ENCODE measurements around the gene KAZN. TPM values are rescaled to one million over a fixed set of nuclear protein-coding genes. Genes with fewer than 3 reads are reported as not detected.
A peak's percentile ranks its signal among the peaks of the same experiment; 100 is the strongest.

The KAZN gene
- total and polyA plus RNA-seq, 2 donors from 2014 or later: 17.4 to 60.8 TPM

DNA sequence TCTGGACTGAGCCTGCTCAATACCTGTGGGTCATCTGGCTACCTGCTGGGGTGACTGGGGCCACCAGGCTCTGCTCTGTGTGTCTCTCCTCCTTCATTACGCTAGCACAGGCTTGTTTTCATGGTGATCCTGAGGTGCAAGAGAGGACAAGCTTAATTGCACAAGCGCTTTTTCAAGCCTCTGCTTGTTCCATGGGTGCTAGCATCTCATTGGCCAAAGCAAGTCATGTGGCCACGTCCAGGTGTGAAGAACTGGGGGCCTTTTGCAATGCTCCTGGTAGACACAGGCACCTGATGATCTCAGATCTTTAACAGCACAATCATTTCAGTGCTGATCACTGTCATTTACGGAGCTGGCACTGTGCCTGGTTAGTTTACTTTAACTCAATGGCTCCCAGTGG is 114.6 kb downstream of the KAZN start:
- Histone ChIP-seq H3K9ac (ENCODE audit: low read length in 3 of 3) (no peak overlapping the region), H3K27ac (ENCODE audit: low read depth in 2 of 2, low read length in 2 of 2) (no peak overlapping the region), H3K4me3 (ENCODE audit: low read length in 3 of 3) (no peak overlapping the region), H3K4me1 (ENCODE audit: control insufficient read depth in 2 of 3, insufficient read depth in 2 of 3, low read depth in 1 of 3, low read length in 3 of 3) (no peaks in the 10 kb centered on the region), H3K9me3 (ENCODE audit: control insufficient read depth in 2 of 3, insufficient read depth in 1 of 3, low read length in 3 of 3) (no peaks in the 10 kb centered on the region), H3K27me3 (ENCODE audit: control insufficient read depth, insufficient read depth, low read length) (no peaks in the 10 kb centered on the region), H3K36me3 (ENCODE audit: control insufficient read depth in 2 of 3, insufficient read depth in 3 of 3, low read length in 3 of 3) (no peaks in the 10 kb centered on the region)
- no peak for FAIRE-seq
- peak in 1 of 5 donors; percentile 18 for DNase-seq
- intact Hi-C loops (cut with DNase I): no loop called here
- TF ChIP-seq, protein P1, sequence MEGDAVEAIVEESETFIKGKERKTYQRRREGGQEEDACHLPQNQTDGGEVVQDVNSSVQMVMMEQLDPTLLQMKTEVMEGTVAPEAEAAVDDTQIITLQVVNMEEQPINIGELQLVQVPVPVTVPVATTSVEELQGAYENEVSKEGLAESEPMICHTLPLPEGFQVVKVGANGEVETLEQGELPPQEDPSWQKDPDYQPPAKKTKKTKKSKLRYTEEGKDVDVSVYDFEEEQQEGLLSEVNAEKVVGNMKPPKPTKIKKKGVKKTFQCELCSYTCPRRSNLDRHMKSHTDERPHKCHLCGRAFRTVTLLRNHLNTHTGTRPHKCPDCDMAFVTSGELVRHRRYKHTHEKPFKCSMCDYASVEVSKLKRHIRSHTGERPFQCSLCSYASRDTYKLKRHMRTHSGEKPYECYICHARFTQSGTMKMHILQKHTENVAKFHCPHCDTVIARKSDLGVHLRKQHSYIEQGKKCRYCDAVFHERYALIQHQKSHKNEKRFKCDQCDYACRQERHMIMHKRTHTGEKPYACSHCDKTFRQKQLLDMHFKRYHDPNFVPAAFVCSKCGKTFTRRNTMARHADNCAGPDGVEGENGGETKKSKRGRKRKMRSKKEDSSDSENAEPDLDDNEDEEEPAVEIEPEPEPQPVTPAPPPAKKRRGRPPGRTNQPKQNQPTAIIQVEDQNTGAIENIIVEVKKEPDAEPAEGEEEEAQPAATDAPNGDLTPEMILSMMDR (IDR thresholded peaks at IDR 0.05; ENCODE audit: borderline replicate concordance, extremely low read depth, insufficient read depth): no peak

DNA sequence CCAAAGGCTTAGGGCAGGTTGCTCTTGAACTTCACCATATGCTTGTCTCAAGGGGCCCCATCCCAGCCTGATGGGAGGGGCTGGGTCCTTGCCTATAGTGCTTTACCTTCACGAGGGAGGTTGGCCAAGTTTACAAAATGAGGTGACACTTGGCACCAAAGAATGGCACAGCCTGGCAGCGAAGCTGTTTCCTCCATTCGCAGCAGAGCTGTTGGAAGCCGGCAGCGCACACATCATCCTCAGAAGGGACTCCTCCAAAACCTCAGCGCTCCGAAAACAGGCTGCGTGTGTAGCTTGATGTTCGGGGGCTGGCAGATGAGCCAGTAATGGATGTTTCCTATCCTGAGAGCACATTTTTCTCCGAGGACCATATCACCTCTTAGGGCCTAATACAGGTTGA is 116.8 kb downstream of the KAZN start:
- Histone ChIP-seq H3K36me3 (ENCODE audit: control insufficient read depth in 2 of 3, insufficient read depth in 3 of 3, low read length in 3 of 3) (no peaks in the 10 kb centered on the region), H3K9ac (ENCODE audit: low read length in 3 of 3) (no peak overlapping the region), H3K4me1 (ENCODE audit: control insufficient read depth in 2 of 3, insufficient read depth in 2 of 3, low read depth in 1 of 3, low read length in 3 of 3) (no peaks in the 10 kb centered on the region), H3K27me3 (ENCODE audit: control insufficient read depth, insufficient read depth, low read length) (no peaks in the 10 kb centered on the region), H3K9me3 (ENCODE audit: control insufficient read depth in 2 of 3, insufficient read depth in 1 of 3, low read length in 3 of 3) (no peaks in the 10 kb centered on the region), H3K27ac (ENCODE audit: low read depth in 2 of 2, low read length in 2 of 2) (no peak overlapping the region), H3K4me3 (ENCODE audit: low read length in 3 of 3) (no peak overlapping the region)
- intact Hi-C loops (cut with DNase I): no loop called here
- DNase-seq (peak in 1 of 5 donors; percentile 43), FAIRE-seq (no peak)
- TF ChIP-seq, protein P1 (IDR thresholded peaks at IDR 0.05; ENCODE audit: borderline replicate concordance, extremely low read depth, insufficient read depth): no peak

DNA sequence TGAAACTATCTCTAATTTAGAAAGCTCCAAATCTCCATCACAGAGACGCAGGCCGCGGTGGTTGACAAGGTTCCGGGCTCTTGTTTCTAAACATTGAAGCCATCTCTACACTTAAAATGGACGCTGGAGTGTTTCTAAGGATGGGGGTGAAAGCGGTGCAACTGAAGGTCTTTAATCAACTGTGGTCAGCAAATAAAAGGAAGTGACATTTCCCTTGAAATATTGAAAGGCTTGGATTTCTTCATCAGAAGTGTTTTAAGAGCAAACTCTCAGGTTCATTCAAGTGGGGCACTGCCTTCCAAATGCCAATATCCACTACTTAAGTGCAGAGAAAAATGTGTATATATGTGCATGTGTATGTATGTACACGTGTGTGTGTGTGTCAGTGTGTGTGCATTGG is 117.3 kb downstream of the KAZN start:
- Histone ChIP-seq H3K9ac (ENCODE audit: low read length in 3 of 3) (no peak overlapping the region), H3K9me3 (ENCODE audit: control insufficient read depth in 2 of 3, insufficient read depth in 1 of 3, low read length in 3 of 3) (no peaks in the 10 kb centered on the region), H3K4me3 (ENCODE audit: low read length in 3 of 3) (no peak overlapping the region), H3K27ac (ENCODE audit: low read depth in 2 of 2, low read length in 2 of 2) (no peak overlapping the region), H3K4me1 (ENCODE audit: control insufficient read depth in 2 of 3, insufficient read depth in 2 of 3, low read depth in 1 of 3, low read length in 3 of 3) (no peaks in the 10 kb centered on the region), H3K36me3 (ENCODE audit: control insufficient read depth in 2 of 3, insufficient read depth in 3 of 3, low read length in 3 of 3) (no peaks in the 10 kb centered on the region), H3K27me3 (ENCODE audit: control insufficient read depth, insufficient read depth, low read length) (no peaks in the 10 kb centered on the region)
- TF ChIP-seq, protein P1 (IDR thresholded peaks at IDR 0.05; ENCODE audit: borderline replicate concordance, extremely low read depth, insufficient read depth): no peak
- no peak for FAIRE-seq
- no peak for DNase-seq
- intact Hi-C loops (cut with DNase I): no loop called here

DNA sequence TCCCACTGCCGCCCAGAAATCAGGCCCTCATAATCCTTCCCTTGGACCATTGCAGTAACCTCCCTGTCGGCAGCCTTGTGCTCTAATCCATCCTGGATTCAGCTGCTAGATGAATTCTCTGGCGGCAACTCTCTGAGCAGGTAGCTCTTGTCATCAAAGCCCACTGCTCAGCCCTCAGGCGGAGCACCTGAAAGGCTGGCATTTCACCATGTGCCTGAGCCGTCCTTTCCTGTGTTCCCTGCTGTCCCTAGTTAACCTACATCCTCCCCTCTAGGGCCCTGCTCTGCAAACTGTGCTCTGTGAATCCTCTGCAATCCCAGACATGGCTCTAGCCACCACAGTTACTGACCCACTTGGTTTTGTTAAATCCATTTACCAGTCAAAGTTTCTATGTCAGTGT is 118.0 kb downstream of the KAZN start:
- Histone ChIP-seq H3K27me3 (ENCODE audit: control insufficient read depth, insufficient read depth, low read length) (no peaks in the 10 kb centered on the region), H3K9me3 (ENCODE audit: control insufficient read depth in 2 of 3, insufficient read depth in 1 of 3, low read length in 3 of 3) (no peaks in the 10 kb centered on the region), H3K9ac (ENCODE audit: low read length in 3 of 3) (no peak overlapping the region), H3K27ac (ENCODE audit: low read depth in 2 of 2, low read length in 2 of 2) (no peak overlapping the region), H3K4me1 (ENCODE audit: control insufficient read depth in 2 of 3, insufficient read depth in 2 of 3, low read depth in 1 of 3, low read length in 3 of 3) (no peaks in the 10 kb centered on the region), H3K4me3 (ENCODE audit: low read length in 3 of 3) (no peak overlapping the region), H3K36me3 (ENCODE audit: control insufficient read depth in 2 of 3, insufficient read depth in 3 of 3, low read length in 3 of 3) (no peaks in the 10 kb centered on the region)
- DNase-seq (no peak), FAIRE-seq (no peak)
- intact Hi-C loops (cut with DNase I): no loop called here
- TF ChIP-seq, protein P1 (IDR thresholded peaks at IDR 0.05; ENCODE audit: borderline replicate concordance, extremely low read depth, insufficient read depth): no peak

All from kidney (tissue), 14 donors.